IMR-90 (cell line): ENCODE results near the gene PRR33.

Source experiments
- BHLHE40 ChIP-seq: fragments of 150-350 bp; IDR thresholded peaks from 2 replicates; pipeline ENCODE4 v1.6.1; 2016; ENCODE audit warnings: mild to moderate bottlenecking, low read depth, low read length
- CEBPB ChIP-seq: IDR thresholded peaks from 2 replicates; pipeline ENCODE4 v1.6.1; 2012; ENCODE audit warnings: low read depth, low read length, improper control_type of control experiment
- CHD1 ChIP-seq: IDR thresholded peaks from 2 replicates; pipeline ENCODE4 v1.6.1; 2012; ENCODE audit warnings: low read depth, low read length, improper control_type of control experiment
- CTCF ChIP-seq: conservative IDR thresholded peaks from 2 replicates; pipeline ENCODE4 v1.5.1; 2012; ENCODE audit warnings: mild to moderate bottlenecking, low read depth, low read length, improper control_type of control experiment
- ELK1 ChIP-seq: fragments of 150-350 bp; IDR thresholded peaks from 2 replicates; pipeline ENCODE4 v1.6.1; 2016; ENCODE audit warnings: low read depth, mild to moderate bottlenecking, low read length, moderate library complexity, borderline replicate concordance
- FOS ChIP-seq: fragments of 150-350 bp; IDR thresholded peaks from 2 replicates; pipeline ENCODE4 v1.6.1; 2016; ENCODE audit warnings: low read depth, low read length
- NFE2L2 ChIP-seq: fragments of 150-350 bp; IDR thresholded peaks from 2 replicates; pipeline ENCODE4 v1.6.1; 2016; ENCODE audit warnings: low read depth, mild to moderate bottlenecking, low read length
- POLR2A ChIP-seq: IDR thresholded peaks from 2 replicates; pipeline ENCODE4 v1.6.1; 2012; ENCODE audit warnings: mild to moderate bottlenecking, low read depth, low read length
- RAD21 ChIP-seq: IDR thresholded peaks from 2 replicates; pipeline ENCODE4 v1.6.1; 2012; ENCODE audit warnings: low read length, improper control_type of control experiment
- RCOR1 ChIP-seq: IDR thresholded peaks from 2 replicates; pipeline ENCODE4 v1.6.1; 2012; ENCODE audit warnings: mild to moderate bottlenecking, low read length, improper control_type of control experiment; ENCODE audit not compliant: insufficient replicate concordance
- RFX5 ChIP-seq: IDR thresholded peaks from 2 replicates; pipeline ENCODE4 v1.8.0; 2012; ENCODE audit warnings: low read depth, mild to moderate bottlenecking, low read length, moderate library complexity
- SMC3 ChIP-seq: fragments of 150-350 bp; IDR thresholded peaks from 2 replicates; pipeline ENCODE4 v1.6.1; 2016; ENCODE audit warnings: low read depth, mild to moderate bottlenecking, antibody characterized with exemption, low read length, moderate library complexity
- USF2 ChIP-seq: fragments of 150-350 bp; IDR thresholded peaks from 2 replicates; pipeline ENCODE4 v1.6.1; 2017; ENCODE audit warnings: mild to moderate bottlenecking, antibody characterized with exemption, low read length, low read depth

GRCh38 chr11:1920128-1920908 is 28.6 kb upstream of the PRR33 start:
- TF ChIP-seq RAD21 (no peak), FOS (no peak), CTCF (no peak), RFX5 (no peak), POLR2A (no peak), CHD1 (no peak), USF2 (no peak), RCOR1 (no peak), SMC3 (no peak), BHLHE40 (no peak), CEBPB (no peak), ELK1 (no peak), NFE2L2 (no peak)
